22Rv1 (cell line): ENCODE results near the gene TMEM130.
A peak's percentile ranks its signal among the peaks of the same experiment; 100 is the strongest.

Experiments used
- H3K27ac ChIP-seq: fragments of 450-650 bp; 2 replicates; pipeline ENCODE4 v1.5.1; 2017
- CTCF ChIP-seq: fragments of 450-650 bp; IDR thresholded peaks from 2 replicates; pipeline ENCODE4 v1.5.1; 2017; ENCODE audit warnings: mild to moderate bottlenecking
- ZFX ChIP-seq: fragments of 450-650 bp; IDR thresholded peaks from 2 replicates; pipeline ENCODE4 v1.6.1; 2017; ENCODE audit warnings: antibody characterized with exemption, borderline replicate concordance

TMEM130 gene

GRCh38 chr7:98887038-98887437, 17.2 kb upstream of the TMEM130 start:
- TF ChIP-seq ZFX (no peak), CTCF (no peak)
- no peak overlapping the region for H3K27ac ChIP-seq

- no peak overlapping the region for H3K27ac ChIP-seq
- TF ChIP-seq CTCF (no peak), ZFX (no peak)
These were observed 14.6 kb upstream of the TMEM130 start for GRCh38 chr7:98884416-98884815.

GRCh38 chr7:98881561-98882315, 11.9 kb upstream of the TMEM130 start:
- no peak overlapping the region for H3K27ac ChIP-seq
- TF ChIP-seq CTCF (no peak), ZFX (no peak)

DNA sequence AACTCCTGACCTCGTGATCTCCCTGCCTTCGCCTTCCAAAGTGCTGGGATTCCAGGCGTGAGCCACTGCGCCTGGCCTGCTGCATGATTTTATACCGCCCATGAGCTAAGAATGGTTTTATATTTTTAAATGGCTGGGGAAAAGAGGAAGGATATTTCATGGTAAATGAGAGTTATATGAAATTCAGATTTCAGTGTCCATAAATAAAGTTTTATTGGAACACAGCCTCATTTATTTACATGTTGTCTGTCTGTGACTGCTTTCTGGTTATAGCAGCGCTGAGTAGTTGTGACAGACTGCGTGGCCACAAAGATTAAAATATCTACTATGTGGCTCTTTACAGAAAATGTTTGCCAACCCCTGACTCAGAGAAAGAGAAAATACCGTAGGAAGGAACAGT, 10.7 kb upstream of the TMEM130 start:
- no peak overlapping the region for H3K27ac ChIP-seq
- TF ChIP-seq CTCF, result no peak
- no peak for TF ChIP-seq ZFX

DNA sequence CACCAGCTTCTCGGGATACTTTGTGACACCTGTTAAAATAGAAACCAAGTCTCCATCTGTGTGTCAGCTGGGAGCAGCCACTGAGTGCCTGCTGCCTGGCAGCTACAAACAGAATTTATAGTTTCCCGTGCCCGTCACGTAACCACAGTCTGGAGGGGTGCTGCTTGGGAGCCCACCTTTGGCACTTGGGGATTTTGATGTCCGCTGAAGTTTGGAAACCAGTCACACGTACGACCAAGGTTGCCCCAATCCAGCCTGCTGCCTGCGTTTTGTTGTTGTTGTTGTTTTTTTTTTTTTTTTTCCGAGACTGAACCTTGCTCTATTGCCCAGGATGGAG, 10.1 kb upstream of the TMEM130 start:
- H3K27ac ChIP-seq, result peak overlapping the region; percentile 82
- no peak for TF ChIP-seq ZFX
- no peak for TF ChIP-seq CTCF

- TF ChIP-seq ZFX, result no peak
- TF ChIP-seq CTCF, result peak; percentile 85
- H3K27ac ChIP-seq, result peak overlapping the region; percentile 82
These were observed 9.6 kb upstream of the TMEM130 start for GRCh38 chr7:98879198-98879978.
